GM15510 (cell line): ENCODE measurements around the gene SLC16A10.
A peak's percentile ranks its signal among the peaks of the same experiment; 100 is the strongest.

Experiments used
- POLR2A ChIP-seq: IDR thresholded peaks from 3 replicates; pipeline ENCODE4 v1.6.1; 2011; ENCODE audit warnings: borderline replicate concordance; ENCODE audit not compliant: insufficient read length; ENCODE audit errors: extremely low read depth

The SLC16A10 gene

DNA sequence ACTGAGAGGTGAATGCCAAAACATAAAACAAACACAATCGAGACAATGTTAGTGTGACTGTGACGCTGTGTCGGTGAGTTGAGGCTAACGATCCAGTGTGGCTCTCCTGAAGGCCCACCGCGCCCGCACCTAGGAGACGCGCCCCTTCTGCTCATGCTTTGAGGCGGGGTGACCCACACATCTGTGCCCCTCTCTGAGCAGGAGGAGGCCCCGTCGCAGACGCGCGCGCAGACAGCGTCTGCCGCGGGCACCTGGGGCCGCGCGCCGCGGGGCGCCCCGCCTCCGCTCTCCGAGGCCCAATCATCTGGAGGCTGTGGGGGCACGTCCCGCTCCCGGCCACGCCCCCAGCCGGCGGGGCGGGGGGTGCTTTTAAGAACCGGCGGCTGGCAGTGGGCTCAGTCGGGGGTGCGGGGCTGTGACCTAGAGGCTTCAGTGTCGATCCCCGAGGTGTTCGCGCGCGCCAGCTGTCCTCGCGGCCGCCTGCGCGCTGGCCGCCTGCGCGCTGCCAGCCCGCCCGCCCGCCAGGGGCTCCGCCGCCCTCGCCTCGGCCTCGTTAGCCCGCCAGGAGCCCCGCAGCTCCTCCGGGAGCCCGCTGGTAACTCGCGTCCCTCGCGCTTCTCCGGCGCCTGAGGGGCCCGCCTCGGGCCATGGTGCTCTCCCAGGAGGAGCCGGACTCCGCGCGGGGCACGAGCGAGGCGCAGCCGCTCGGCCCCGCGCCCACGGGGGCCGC lies at the start of gene SLC16A10:
Gene SLC16A10 (plus strand): TSS at position 398 of the 730 bp plus-strand sequence. CDS start 250 bp downstream, at position 648.
- peak; percentile 91 for TF ChIP-seq POLR2A

GRCh38 chr6:111038534-111039252 lies 48.6 kb upstream of the SLC16A10 start:
- TF ChIP-seq POLR2A: no peak

- no peak for TF ChIP-seq POLR2A
Observed at GRCh38 chr6:111041917-111042316, 45.4 kb upstream of the SLC16A10 start.

DNA sequence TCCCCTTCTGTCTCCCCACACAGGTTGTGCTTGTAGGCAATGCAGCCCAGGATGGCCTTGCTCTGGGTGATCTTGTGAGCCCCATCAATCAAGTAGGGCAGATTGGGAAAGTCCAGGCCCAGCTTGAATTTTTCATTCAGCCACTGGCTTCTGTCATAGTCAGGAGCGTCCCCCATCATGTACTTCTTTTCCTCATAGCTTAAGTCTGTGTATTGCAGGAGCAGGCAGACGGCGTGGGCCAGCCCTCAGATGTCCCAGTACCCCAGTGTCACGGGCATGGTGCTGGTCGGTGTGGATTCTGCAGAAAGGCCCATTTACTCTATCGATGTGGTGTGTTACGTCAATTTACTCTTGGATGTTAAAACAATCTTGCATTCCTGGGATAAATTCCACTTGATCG lies 40.1 kb upstream of the SLC16A10 start:
- TF ChIP-seq POLR2A: no peak

- no peak for TF ChIP-seq POLR2A
Observed at GRCh38 chr6:111050261-111051023, 36.9 kb upstream of the SLC16A10 start.

DNA sequence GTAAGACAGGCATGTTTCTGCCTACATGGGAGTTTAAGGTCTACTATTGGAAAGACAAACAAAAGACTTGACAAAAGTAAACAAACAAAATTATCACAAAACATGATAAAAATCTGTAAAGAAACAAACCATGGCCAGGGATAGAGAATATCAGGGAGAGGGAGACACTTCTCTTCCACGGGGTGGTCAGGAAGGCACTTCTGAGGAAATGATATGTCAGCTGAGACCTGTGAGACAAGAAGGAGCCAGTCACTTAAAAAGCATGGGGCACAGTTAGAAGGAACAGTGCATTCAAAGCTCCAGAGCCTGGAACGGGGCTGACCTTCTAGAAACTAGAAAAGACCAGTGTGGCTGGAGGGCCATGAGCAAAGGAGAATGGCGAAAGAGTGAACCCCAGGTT lies 35.1 kb upstream of the SLC16A10 start:
- no peak for TF ChIP-seq POLR2A

DNA sequence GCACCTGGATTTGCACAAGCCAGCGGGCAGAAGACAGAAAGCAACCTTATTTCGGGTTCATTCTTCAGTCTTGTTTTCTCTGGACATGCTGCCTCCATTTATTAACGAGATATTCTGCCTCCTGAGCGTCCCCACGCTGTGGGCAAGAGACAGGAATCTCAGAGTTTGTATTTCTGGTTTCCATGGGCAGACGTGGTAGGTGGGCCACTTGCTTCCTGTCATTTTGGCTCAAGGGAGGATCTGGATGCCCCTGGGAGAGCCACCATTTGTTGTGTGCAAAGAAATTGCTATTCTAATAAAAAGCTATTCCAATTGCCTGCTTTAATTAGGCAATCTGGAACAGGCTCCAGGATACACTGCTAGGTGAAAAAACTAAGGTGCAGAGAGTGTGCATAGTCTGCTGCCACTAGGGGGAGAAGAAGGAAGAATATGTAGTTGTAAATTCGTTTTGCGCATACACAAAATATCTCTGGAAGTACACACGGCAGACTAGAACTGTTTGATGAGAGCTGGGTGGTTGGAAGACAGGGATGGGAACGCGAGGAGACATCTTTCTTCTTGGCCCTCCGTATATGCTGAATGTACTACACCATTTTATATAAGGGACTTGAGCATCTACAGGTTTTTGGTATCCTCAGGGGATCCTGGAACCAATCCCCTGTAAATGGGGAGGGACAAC lies 30.1 kb upstream of the SLC16A10 start:
- no peak for TF ChIP-seq POLR2A

DNA sequence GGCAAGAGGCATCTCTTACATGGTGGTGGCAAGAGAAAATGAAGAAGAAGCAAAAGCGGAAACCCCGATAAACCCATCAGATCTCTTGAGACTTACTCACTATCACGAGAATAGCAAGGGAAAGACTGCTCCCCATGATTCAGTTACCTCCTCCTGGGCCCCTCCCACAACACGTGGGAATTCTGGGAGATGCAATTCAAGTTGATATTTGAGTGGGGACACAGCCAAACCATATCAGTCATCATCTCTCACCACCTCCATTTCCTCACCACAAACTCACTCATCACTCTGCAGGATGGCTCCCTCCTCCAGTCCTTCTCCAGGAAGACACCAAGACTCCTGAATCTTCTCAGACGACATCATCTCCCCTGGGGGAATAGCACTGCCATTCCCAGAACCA lies 25.8 kb upstream of the SLC16A10 start:
- TF ChIP-seq POLR2A: no peak

DNA sequence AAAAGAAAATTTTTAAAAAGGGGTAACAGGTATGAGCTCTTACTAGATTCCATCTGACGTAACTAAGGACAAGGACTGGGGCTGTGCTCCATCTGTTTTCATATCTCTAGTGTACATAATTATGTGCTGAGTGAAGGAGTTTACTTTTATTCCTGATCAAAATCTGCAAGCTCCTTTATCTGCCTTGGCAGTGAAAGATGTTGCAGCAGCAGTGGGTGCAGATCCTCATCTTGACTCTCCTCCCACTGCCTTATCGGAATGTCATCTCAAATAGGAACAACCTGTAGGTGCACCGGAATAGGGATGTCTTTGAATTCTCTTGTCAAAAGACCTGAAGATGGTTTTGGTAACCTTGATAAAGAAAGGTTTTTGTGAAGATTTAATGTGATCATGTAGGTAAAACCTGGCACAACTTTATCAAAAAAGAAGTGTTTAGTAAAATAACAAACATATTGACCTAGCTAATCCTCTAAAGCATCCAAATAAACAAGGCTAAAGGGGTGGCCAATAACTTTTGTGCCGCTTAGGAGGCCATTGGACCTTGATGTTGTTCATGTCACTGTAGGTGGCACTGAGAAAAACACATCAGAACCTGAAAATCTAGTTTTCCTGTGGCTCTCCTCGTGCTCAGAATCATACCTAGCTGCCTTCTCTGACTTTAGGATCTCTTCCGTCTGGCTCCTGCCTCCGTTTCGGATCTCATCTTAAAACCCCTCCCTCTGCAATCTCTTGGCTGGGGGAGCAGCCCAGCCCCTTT lies 19.0 kb upstream of the SLC16A10 start:
- no peak for TF ChIP-seq POLR2A

DNA sequence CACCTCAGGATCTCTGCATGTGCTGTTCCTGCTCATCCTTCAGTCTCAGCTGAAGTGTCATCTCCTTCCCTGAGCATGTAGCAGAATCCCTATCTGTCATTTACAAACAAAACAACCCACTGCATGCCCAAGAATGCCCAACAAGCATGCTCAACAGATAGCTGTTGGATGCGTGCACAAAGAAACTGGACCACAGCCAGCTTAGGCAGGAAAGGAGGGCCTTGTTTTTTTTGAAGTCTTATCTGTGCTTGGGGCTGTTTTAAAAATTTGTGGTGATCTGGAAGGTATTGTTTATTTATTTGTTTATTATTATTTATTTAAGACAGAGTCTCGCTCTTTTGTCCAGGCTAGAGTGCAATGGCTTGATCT lies 18.5 kb upstream of the SLC16A10 start:
- TF ChIP-seq POLR2A: no peak

DNA sequence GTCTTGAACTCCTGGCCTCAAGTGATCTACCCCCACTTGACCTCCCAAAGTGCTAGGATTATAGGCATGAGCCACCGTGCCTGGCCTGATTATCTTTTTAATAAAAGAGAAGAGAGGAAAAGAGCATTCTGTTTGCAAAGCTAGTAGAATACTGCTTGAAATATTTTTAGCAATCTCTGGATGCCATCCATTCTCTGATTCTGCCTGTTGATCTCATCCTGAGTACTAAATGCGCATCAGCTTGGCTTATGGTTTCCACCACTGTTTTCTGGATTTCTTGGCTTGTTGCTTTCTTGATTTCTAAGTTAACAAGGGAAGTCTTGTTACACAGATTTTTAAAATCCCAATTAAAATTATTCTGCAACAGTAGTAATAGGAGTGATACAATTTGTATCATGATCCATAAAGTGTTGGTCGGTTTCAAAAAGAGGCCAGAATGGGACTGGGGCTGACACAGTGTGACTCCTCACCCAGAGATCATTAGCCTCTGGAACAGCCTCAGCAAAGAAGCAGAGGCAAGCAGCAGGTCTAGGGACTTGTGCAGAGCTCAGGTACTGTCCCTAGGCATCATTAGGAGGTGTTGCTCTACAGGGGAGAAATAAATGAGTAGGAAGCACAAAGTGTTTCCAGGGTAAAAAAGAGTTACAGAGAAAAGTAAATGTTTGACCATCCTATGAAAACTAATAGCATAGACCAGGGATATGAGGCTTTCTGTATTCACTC lies 17.8 kb upstream of the SLC16A10 start:
- no peak for TF ChIP-seq POLR2A

GRCh38 chr6:111070105-111071005 lies 16.9 kb upstream of the SLC16A10 start:
- no peak for TF ChIP-seq POLR2A

GRCh38 chr6:111072801-111073360 lies 14.4 kb upstream of the SLC16A10 start:
- no peak for TF ChIP-seq POLR2A

DNA sequence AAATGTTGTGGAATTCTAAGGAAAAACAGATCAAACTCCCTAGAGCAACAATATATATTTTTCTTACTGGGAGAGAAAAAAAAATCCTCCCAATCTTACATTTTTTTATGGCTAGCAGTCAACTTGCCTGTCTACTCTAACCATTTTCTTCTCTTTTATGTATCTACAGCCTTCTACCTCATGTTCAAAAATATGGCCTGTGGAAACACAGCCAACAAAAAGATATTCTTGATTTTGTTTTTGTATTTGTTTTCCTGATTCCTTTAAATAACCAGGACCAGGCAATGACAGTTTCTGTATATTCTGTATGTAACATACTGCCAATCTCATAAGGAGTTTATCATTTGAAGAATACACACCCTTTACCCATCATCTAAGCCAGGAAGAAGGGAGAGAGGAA lies 13.0 kb upstream of the SLC16A10 start:
- no peak for TF ChIP-seq POLR2A
